SK-N-MC (cell line): Measurements from ENCODE around the gene FAM200B.

Experiments used
- EZH2 ChIP-seq: fragments of 200-600 bp; sonication (generic); IDR thresholded peaks from one replicate; pipeline ENCODE4 v1.6.1; 2017; ENCODE audit warnings: antibody characterized with exemption
- POLR2AphosphoS5 ChIP-seq: IDR thresholded peaks from 2 replicates; pipeline ENCODE4 v1.6.1; 2012; ENCODE audit warnings: mild to moderate bottlenecking, low read depth, low read length, borderline replicate concordance

- TF ChIP-seq POLR2AphosphoS5 (no peak), EZH2 (no peak)
Measured at GRCh38 chr4:15718959-15719358, 37.3 kb downstream of the FAM200B start.
